HEK293 (cell line): ENCODE measurements around the gene KIF22.

Source experiments
- GFI1B ChIP-seq: fragments of 450-650 bp; formaldehyde crosslinking; IDR thresholded peaks from 2 replicates; pipeline ENCODE4 v1.5.1; 2016; ENCODE audit warnings: missing biosample characterization, missing genetic modification characterization
- KLF1 ChIP-seq: fragments of 450-650 bp; formaldehyde crosslinking; IDR thresholded peaks from 2 replicates; pipeline ENCODE4 v1.5.1; 2016; ENCODE audit warnings: missing biosample characterization, missing genetic modification characterization
- KLF17 ChIP-seq: fragments of 450-650 bp; formaldehyde crosslinking; IDR thresholded peaks from 2 replicates; pipeline ENCODE4 v1.5.1; 2016; ENCODE audit warnings: missing biosample characterization, missing genetic modification characterization
- SP7 ChIP-seq: fragments of 450-650 bp; formaldehyde crosslinking; IDR thresholded peaks from 2 replicates; pipeline ENCODE4 v1.5.1; 2016; ENCODE audit warnings: missing biosample characterization, missing genetic modification characterization
- TCF7L2 ChIP-seq: IDR thresholded peaks from 2 replicates; pipeline ENCODE4 v1.6.1; 2011; ENCODE audit warnings: low read depth, mild to moderate bottlenecking, inconsistent platforms, low read length, moderate library complexity, borderline replicate concordance
- WT1 ChIP-seq: fragments of 450-650 bp; formaldehyde crosslinking; IDR thresholded peaks from 2 replicates; pipeline ENCODE4 v1.5.1; 2016; ENCODE audit warnings: missing biosample characterization, missing genetic modification characterization
- ZBTB17 ChIP-seq: fragments of 450-650 bp; formaldehyde crosslinking; IDR thresholded peaks from 2 replicates; pipeline ENCODE4 v1.5.1; 2016; ENCODE audit warnings: missing biosample characterization, missing genetic modification characterization
- ZBTB21 ChIP-seq: fragments of 450-650 bp; formaldehyde crosslinking; IDR thresholded peaks from 2 replicates; pipeline ENCODE4 v1.5.1; 2017; ENCODE audit warnings: missing biosample characterization, missing genetic modification characterization
- ZFP3 ChIP-seq: fragments of 450-650 bp; formaldehyde crosslinking; IDR thresholded peaks from 2 replicates; pipeline ENCODE4 v1.5.1; 2016; ENCODE audit warnings: low read depth, missing biosample characterization, missing genetic modification characterization
- ZNF121 ChIP-seq: fragments of 450-650 bp; formaldehyde crosslinking; IDR thresholded peaks from 2 replicates; pipeline ENCODE4 v1.5.1; 2016; ENCODE audit warnings: missing biosample characterization, missing genetic modification characterization
- ZNF184 ChIP-seq: fragments of 450-650 bp; IDR thresholded peaks from 2 replicates; pipeline ENCODE4 v1.5.1; 2018; ENCODE audit warnings: missing biosample characterization, mild to moderate bottlenecking, missing genetic modification characterization
- ZNF221 ChIP-seq: fragments of 450-650 bp; formaldehyde crosslinking; IDR thresholded peaks from 2 replicates; pipeline ENCODE4 v1.5.1; 2017; ENCODE audit warnings: missing biosample characterization, missing genetic modification characterization, borderline replicate concordance
- ZNF549 ChIP-seq: fragments of 450-650 bp; IDR thresholded peaks from 2 replicates; pipeline ENCODE4 v1.5.1; 2018; ENCODE audit warnings: missing biosample characterization, missing genetic modification characterization, mild to moderate bottlenecking, inconsistent platforms, moderate library complexity
- ZNF558 ChIP-seq: fragments of 450-650 bp; formaldehyde crosslinking; IDR thresholded peaks from 2 replicates; pipeline ENCODE4 v1.5.1; 2016; ENCODE audit warnings: missing biosample characterization, missing genetic modification characterization
- ZNF621 ChIP-seq: fragments of 450-650 bp; formaldehyde crosslinking; IDR thresholded peaks from 2 replicates; pipeline ENCODE4 v1.5.1; 2017; ENCODE audit warnings: missing biosample characterization, missing genetic modification characterization
- ZNF747 ChIP-seq: fragments of 450-650 bp; formaldehyde crosslinking; IDR thresholded peaks from 2 replicates; pipeline ENCODE4 v1.5.1; 2016; ENCODE audit warnings: missing biosample characterization, missing genetic modification characterization
- ZNF777 ChIP-seq: fragments of 450-650 bp; formaldehyde crosslinking; IDR thresholded peaks from 2 replicates; pipeline ENCODE4 v1.5.1; 2017; ENCODE audit warnings: missing biosample characterization, missing genetic modification characterization, borderline replicate concordance
- TF ChIP-seq, protein P1 (sequence below): fragments of 450-650 bp; formaldehyde crosslinking; IDR thresholded peaks from 2 replicates; pipeline ENCODE4 v1.5.1; 2016; ENCODE audit warnings: missing biosample characterization, missing genetic modification characterization, borderline replicate concordance
- TF ChIP-seq, protein P2 (sequence below): fragments of 450-650 bp; formaldehyde crosslinking; IDR thresholded peaks from 2 replicates; pipeline ENCODE4 v1.5.1; 2017; ENCODE audit warnings: missing biosample characterization, missing genetic modification characterization
- TF ChIP-seq, protein P3 (sequence below): fragments of 450-650 bp; formaldehyde crosslinking; IDR thresholded peaks from 2 replicates; pipeline ENCODE4 v1.5.1; 2016; ENCODE audit warnings: missing biosample characterization, missing genetic modification characterization
- TF ChIP-seq, protein P4 (sequence below): fragments of 450-650 bp; formaldehyde crosslinking; IDR thresholded peaks from 2 replicates; pipeline ENCODE4 v1.5.0; 2017; ENCODE audit warnings: missing biosample characterization, missing genetic modification characterization, borderline replicate concordance
- TF ChIP-seq, protein P5 (sequence below): fragments of 450-650 bp; formaldehyde crosslinking; IDR thresholded peaks from 2 replicates; pipeline ENCODE4 v1.5.1; 2016; ENCODE audit warnings: missing biosample characterization, missing genetic modification characterization

The KIF22 gene

GRCh38 chr16:29765167-29766032 lies 25.2 kb upstream of the KIF22 start (continued):
- TF ChIP-seq, protein P1, sequence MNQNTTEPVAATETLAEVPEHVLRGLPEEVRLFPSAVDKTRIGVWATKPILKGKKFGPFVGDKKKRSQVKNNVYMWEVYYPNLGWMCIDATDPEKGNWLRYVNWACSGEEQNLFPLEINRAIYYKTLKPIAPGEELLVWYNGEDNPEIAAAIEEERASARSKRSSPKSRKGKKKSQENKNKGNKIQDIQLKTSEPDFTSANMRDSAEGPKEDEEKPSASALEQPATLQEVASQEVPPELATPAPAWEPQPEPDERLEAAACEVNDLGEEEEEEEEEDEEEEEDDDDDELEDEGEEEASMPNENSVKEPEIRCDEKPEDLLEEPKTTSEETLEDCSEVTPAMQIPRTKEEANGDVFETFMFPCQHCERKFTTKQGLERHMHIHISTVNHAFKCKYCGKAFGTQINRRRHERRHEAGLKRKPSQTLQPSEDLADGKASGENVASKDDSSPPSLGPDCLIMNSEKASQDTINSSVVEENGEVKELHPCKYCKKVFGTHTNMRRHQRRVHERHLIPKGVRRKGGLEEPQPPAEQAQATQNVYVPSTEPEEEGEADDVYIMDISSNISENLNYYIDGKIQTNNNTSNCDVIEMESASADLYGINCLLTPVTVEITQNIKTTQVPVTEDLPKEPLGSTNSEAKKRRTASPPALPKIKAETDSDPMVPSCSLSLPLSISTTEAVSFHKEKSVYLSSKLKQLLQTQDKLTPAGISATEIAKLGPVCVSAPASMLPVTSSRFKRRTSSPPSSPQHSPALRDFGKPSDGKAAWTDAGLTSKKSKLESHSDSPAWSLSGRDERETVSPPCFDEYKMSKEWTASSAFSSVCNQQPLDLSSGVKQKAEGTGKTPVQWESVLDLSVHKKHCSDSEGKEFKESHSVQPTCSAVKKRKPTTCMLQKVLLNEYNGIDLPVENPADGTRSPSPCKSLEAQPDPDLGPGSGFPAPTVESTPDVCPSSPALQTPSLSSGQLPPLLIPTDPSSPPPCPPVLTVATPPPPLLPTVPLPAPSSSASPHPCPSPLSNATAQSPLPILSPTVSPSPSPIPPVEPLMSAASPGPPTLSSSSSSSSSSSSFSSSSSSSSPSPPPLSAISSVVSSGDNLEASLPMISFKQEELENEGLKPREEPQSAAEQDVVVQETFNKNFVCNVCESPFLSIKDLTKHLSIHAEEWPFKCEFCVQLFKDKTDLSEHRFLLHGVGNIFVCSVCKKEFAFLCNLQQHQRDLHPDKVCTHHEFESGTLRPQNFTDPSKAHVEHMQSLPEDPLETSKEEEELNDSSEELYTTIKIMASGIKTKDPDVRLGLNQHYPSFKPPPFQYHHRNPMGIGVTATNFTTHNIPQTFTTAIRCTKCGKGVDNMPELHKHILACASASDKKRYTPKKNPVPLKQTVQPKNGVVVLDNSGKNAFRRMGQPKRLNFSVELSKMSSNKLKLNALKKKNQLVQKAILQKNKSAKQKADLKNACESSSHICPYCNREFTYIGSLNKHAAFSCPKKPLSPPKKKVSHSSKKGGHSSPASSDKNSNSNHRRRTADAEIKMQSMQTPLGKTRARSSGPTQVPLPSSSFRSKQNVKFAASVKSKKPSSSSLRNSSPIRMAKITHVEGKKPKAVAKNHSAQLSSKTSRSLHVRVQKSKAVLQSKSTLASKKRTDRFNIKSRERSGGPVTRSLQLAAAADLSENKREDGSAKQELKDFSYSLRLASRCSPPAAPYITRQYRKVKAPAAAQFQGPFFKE (tag by site-specific recombination): no peak
- TF ChIP-seq, protein P2, sequence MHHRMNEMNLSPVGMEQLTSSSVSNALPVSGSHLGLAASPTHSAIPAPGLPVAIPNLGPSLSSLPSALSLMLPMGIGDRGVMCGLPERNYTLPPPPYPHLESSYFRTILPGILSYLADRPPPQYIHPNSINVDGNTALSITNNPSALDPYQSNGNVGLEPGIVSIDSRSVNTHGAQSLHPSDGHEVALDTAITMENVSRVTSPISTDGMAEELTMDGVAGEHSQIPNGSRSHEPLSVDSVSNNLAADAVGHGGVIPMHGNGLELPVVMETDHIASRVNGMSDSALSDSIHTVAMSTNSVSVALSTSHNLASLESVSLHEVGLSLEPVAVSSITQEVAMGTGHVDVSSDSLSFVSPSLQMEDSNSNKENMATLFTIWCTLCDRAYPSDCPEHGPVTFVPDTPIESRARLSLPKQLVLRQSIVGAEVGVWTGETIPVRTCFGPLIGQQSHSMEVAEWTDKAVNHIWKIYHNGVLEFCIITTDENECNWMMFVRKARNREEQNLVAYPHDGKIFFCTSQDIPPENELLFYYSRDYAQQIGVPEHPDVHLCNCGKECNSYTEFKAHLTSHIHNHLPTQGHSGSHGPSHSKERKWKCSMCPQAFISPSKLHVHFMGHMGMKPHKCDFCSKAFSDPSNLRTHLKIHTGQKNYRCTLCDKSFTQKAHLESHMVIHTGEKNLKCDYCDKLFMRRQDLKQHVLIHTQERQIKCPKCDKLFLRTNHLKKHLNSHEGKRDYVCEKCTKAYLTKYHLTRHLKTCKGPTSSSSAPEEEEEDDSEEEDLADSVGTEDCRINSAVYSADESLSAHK (tag by site-specific recombination): no peak
- TF ChIP-seq KLF1 (tag by site-specific recombination): peak; percentile 95
- no peak for TF ChIP-seq TCF7L2
- no peak for TF ChIP-seq ZNF747
- TF ChIP-seq, protein P3, sequence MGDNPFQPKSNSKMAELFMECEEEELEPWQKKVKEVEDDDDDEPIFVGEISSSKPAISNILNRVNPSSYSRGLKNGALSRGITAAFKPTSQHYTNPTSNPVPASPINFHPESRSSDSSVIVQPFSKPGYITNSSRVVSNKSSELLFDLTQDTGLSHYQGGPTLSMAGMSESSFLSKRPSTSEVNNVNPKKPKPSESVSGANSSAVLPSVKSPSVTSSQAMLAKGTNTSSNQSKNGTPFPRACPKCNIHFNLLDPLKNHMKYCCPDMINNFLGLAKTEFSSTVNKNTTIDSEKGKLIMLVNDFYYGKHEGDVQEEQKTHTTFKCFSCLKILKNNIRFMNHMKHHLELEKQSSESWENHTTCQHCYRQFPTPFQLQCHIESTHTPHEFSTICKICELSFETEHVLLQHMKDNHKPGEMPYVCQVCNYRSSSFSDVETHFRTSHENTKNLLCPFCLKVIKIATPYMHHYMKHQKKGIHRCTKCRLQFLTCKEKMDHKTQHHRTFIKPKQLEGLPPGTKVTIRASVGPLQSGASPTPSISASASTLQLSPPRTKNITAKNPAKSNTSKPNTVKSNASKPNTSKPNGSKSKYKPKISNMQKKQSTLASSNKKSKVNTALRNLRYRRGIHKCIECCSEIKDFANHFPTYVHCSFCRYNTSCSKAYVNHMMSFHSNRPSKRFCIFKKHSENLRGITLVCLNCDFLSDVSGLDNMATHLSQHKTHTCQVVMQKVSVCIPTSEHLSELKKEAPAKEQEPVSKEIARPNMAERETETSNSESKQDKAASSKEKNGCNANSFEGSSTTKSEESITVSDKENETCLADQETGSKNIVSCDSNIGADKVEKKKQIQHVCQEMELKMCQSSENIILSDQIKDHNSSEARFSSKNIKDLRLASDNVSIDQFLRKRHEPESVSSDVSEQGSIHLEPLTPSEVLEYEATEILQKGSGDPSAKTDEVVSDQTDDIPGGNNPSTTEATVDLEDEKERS: no peak
- TF ChIP-seq ZNF621 (tag by site-specific recombination): no peak
- TF ChIP-seq, protein P4, sequence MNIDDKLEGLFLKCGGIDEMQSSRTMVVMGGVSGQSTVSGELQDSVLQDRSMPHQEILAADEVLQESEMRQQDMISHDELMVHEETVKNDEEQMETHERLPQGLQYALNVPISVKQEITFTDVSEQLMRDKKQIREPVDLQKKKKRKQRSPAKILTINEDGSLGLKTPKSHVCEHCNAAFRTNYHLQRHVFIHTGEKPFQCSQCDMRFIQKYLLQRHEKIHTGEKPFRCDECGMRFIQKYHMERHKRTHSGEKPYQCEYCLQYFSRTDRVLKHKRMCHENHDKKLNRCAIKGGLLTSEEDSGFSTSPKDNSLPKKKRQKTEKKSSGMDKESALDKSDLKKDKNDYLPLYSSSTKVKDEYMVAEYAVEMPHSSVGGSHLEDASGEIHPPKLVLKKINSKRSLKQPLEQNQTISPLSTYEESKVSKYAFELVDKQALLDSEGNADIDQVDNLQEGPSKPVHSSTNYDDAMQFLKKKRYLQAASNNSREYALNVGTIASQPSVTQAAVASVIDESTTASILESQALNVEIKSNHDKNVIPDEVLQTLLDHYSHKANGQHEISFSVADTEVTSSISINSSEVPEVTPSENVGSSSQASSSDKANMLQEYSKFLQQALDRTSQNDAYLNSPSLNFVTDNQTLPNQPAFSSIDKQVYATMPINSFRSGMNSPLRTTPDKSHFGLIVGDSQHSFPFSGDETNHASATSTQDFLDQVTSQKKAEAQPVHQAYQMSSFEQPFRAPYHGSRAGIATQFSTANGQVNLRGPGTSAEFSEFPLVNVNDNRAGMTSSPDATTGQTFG (tag by site-specific recombination): no peak
- 0 out of 2 replicates have a peak, but pooled peaks have one; percentile 43 for TF ChIP-seq ZBTB17
- no peak for TF ChIP-seq ZNF221 (tag by site-specific recombination)
- 0 out of 2 replicates have a peak, but pooled peaks have one; percentile 8 for TF ChIP-seq ZNF121 (tag by site-specific recombination)
- TF ChIP-seq SP7 (tag by site-specific recombination): peak; percentile 95
- TF ChIP-seq, protein P5, sequence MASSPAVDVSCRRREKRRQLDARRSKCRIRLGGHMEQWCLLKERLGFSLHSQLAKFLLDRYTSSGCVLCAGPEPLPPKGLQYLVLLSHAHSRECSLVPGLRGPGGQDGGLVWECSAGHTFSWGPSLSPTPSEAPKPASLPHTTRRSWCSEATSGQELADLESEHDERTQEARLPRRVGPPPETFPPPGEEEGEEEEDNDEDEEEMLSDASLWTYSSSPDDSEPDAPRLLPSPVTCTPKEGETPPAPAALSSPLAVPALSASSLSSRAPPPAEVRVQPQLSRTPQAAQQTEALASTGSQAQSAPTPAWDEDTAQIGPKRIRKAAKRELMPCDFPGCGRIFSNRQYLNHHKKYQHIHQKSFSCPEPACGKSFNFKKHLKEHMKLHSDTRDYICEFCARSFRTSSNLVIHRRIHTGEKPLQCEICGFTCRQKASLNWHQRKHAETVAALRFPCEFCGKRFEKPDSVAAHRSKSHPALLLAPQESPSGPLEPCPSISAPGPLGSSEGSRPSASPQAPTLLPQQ (tag by site-specific recombination): 0 out of 2 replicates have a peak, but pooled peaks have one; percentile 18
- TF ChIP-seq ZNF558 (tag by site-specific recombination): no peak
- TF ChIP-seq ZFP3 (tag by site-specific recombination): no peak
- no peak for TF ChIP-seq GFI1B (tag by site-specific recombination)
- TF ChIP-seq ZNF184 (tag by site-specific recombination): no peak
- peak; percentile 90 for TF ChIP-seq KLF17 (tag by site-specific recombination)
- no peak for TF ChIP-seq ZNF549
- TF ChIP-seq ZBTB21 (tag by site-specific recombination): no peak
- no peak for TF ChIP-seq ZNF777
- TF ChIP-seq WT1 (tag by site-specific recombination): no peak
